ENCODE results near the gene MCL1.
A peak's percentile ranks its signal among the peaks of the same experiment; 100 is the strongest.
"Not testable (repeated sequence)": the region's sequence is repeated elsewhere in the genome, so short reads cannot be mapped to it uniquely, and the experiment has no call there.

Gene MCL1

DNA sequence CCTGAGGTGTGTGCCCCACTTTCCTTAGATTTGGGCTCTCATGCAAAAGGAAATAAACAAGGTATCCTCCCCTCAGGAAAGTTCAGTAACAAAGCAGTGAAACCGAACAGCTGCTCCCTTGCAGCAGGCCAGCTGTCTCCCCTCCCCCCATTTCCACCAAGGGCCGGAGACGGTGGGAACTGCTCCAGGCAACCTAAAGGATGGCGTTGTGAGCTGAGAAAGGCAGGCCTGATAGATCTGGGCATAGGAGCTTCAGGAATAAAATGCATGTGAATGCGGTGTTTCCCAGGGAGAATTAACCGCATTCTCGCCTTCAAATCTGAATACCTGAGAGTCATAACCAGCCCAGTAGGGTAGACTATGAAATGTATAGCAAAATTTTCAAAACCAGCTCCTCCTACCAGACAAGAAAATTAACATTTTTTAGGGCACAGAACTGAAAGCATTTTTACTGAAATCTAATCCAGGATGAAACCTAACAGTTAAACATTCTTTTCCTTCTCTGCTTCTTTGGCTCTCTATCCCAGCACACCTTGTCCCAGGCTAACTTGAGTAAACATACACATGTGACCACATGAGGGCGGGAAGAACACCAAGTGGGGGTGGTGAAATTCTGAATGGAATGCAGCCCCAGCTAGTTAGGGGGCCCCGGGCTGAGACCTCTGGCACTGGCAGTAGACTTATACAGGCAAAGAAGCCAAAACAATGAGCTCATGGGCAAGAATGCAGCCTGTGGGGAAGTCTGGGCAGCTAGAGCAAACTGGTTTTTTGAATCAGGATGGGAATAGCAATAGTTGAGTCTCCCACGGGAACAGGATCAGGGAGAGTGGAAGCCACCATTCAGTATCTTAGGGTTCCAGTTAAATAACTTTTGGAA is 11.5 kb downstream of the MCL1 start:
- peak; percentile 69 for DNase-seq

DNA sequence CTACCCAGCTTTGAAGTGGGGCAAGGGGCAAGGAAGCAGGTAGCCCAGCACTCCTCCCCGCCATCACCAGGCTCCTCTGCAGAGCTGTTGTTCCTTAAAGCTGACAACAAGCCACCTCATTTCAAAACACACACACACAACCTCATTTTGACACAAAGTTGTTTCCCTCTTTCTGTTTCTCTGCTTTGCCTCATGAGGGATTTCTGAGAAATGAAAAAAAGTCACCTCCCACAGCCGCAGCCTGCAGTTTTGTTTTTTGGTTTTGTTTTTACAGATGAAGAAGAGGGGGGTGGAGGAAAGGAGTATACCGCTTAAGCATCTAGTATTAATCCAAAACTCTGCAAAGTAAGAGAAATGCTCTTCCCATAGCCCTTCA is 12.1 kb downstream of the MCL1 start:
- peak; percentile 94 for DNase-seq

DNA sequence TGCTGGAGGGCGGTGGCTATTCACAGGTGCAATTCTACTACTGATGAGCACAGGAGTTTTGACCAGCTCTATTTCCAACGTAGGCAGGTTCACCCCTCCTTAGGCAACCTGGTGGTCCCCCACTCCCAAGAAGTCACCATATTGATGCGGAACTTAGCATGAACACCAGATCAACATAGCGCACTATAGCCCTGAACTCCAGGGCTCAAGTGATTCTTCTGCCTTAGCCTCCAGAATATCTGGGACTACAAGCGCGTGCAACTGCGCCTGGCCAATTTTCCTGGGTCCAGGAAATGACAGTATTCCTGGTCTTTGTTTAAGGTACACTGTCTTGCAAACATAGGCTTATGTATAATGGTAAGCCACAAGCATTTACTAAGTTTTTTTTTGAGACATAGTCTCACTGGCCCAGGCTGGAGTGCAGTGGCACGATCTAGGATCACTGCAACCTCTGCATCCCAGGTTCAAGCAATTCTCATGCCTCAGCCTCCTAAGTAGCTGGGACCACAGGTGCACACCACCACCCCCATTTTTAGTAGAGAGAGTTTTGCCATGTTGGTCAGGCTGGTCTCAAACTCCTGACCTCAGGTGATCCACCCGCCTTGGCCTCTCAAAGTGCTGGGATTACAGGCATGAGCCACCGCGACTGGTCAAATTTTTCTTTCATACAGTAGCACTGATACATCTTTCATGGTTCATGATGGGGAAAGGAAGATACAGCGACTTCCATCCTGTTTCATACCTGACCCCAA is 12.6 kb downstream of the MCL1 start:
- DNase-seq = no peak

DNA sequence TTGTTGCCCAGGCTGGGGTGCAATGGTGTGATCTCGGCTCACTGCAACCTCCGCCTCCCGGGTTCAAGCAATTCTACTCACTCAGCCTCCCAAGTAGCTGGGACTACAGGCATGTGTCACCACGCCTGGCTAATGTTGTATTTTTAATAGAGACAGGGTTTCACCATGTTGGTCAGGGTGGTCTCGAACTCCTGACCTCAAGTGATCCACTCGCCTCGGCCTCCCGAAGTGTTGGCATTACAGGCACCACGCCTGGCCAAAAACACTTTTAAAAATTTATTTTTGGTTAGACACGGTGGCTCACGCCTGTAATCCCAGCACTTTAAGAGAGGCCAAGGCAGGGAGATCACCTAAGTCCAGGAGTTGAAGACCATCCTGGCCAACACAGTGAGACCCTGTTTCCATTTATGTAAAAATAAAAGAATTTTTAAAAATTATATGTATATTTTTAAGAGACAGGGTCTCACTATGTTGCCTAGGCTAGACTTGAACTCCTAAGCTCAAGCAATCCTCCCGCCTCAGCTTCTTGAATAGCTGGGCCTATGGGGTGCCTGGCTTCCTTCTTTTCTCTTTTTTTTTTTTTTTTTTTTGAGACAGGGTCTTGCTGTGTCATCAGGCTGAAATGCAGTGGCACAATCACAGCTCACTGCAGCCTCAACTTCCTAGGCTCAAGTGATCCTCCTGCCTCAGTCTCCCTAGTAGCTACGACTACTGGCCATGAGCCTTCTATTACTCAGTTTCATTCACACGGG is 14.0 kb downstream of the MCL1 start:
- DNase-seq = not testable (repeated sequence)

DNA sequence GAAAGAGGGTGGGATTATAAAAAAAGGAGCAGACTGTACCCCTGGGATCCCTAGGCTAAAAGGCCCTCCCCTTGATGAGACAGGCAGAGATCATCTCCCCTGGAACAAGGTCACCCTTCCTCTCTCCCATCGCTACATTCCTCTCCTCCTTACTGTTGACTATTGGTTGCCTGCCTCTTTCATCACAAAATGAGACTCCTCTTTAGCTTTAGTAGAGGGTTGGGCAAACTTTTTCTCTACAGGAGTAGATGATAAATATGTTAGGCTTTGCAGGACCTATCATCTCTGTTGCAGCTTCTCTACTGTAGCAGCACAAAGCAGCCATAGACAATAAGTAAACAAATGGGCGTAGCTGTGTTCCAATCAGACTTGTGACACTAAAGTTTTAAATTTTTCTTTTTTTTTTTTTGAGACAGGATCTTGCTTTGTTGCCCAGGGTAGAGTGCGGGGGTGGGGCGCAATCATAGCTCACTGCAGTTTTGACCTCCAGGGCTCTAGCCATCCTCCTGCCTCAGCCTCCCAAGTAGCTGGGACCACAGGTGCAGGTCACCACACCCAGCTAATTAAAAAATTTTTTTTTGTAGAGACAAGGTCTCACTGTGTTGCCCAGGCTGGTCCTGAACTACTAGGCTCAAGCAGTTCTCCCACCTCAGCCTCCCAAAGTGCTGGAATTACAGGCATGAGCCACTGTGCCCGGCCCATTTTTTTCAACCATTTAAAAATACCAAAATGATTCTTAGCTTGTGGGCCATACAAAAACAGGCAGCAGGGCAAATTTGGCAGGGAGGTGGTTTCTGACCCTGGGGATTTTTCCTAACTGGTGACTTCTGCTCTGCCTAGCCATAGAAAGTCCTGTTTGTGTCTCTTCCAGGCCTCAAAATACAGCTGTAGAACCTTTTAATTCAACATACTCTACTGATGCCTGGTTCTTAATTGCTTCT is 15.1 kb downstream of the MCL1 start:
- DNase-seq = no peak

DNA sequence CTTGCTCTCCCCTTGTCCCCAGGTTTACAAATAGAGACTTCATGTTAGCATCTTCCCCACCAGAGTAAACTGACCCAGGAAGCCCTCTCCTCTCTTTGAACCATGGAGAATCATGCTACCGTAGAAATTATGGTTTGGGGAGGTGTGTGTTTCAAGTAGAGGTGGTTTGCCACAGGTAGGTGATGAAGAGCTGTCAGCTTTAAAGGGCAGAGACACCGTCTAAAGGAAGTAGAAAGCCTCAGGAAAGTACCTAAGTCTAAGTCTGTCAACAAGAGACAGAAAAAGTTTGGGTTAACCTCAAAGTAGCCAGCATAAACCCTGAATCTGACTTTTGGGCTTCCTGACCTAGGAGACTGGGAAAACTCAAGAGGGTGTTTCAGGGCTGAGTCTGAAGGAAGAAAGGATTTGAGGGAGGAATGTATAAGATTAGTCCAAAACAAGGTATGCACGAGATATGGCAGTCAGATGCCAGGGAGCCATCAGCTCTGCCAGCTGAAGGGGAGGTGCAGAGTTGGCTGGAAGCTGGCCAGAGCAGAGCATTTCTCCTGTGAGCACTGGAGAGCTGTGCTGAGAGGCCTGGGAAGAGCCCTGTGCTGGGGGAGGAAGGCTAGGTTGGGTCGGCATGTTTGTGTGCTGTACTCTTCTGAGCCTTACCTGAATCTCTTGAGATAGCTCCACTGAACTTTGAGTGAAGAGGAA is 15.9 kb downstream of the MCL1 start:
- peak; percentile 75 for DNase-seq

DNA sequence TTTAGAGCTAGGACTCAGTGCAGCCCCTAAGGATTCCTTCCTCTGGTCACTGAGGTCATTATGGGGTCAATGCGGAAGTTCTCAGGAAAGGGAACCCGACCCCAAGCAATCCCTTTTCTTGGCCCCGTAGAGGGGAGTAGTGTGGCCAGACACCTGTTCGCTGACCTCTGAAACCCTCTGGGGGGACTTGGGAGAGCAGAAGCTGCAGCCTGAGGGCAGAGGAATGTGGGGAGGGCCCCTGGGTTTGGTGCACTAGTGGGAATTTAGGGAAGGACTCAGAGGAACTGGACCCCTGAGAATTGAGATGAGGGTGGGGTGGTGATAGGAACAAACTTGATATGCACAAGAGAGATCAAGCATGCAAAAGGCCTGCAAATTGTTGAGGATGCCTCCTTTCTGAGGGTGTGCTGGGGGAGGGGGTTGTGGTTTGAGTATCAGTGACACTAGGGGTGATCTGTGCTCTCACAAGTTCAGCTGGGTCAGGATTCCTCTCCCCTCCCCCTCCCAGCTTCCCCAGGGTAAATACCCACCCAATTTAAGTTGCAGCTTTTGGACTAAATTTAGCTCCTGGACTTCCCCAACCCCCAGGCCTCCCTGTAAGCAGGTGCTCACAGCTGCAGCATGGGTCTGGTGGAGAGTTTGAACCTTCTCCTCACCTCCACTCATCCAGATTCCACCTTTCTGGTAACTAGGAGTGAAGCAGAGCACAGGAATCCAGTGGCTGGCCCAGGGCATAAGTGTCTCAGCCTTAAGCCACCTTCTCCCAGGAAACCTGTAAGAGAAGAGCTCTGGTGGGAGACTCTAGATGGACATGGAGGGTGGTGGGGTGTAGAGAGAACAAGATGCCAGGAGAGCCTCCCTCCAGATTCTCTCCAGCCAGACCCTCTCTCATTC is 16.7 kb downstream of the MCL1 start:
- peak; percentile 82 for DNase-seq

DNA sequence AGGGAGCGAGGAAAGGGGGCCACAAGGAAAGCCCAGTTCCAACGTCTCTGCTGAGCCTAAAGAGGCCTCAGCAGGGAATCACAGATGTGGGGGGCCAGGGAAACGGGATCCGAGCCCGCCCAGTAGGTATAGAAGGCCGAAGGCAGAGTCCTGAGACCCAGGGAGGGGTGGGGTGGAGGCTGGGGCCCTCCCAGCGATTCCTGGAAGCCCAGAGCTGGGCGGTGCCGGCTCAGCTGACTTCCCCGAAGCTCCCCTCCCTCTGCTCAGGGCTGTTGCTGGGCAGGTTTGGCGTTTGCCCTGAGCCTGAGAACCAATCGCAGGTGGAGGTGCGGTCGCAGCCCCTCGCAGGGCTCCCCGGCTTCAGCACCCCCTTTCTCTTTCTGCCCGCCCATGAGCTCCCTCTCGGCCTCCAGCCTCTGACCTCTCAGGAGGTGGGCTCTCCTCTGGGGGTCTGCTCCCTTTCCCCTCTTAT is 17.4 kb downstream of the MCL1 start:
- DNase-seq = peak; percentile 94

DNA sequence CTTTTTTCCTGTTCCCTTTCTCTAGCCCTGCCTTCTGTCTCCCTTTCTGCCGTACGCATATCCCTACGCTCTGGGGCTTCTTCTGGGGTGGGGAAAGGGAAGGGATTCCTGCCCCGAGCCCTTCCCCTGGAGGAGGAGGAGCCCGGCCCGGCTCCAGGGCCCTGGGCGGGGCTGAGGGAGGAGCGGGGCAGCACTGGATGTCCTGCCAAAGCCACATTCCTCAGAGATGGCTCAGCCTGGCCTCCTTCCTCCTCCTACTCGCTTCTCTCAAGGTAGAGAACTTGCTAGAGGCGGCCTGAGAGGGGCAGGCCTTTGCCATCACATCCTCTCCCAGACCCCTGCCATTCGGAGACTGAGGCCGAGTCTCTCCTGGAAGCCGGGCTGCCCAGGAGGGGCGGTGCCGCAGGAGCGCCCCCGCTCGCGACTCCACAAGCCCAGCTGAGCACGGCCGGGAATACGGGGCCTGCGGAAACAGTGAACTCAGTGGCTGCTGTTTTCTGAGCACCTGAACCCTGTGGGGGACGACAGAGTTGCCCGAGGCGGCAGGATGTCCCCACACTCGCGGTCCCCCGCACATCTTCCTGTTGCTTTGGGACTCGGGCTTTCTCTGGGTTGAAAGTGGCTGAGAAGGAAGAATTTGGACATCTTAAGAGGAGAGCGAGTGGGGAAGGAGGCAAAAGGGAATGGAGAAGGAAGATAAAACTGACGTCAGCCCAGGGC is 18.0 kb downstream of the MCL1 start:
- no peak for DNase-seq

DNA sequence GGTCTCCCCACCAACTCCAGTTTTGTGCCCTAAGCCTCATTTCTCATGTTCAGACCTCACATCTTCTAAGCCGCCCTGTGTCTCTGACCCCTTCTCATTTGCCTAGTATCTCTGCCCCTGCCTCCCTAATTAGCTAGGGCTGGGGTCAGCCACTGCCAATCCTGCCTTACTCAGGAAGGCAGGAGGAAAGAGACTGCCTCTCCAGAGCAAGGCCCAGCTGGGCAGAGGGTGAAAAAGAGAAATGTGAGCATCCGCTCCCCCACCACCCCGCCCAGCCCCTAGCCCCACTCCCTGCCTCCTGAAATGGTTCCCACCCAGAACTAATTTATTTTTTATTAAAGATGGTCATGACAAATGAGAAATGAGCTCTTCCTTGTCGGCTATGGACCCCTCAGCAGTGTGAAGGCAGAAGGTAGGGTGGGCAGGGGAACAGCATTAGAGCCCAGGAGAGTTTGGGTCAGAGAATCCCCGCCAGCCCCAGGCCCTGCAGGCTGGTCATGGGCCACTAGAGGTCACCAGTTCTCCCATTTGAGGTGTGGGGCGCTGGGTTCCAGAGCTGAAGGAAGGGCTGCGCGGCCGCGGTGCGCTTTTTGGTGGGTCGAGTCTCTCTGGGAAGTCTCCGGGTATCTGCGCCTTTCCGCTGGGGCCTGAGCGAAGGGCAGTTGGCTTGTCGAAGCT is 18.7 kb downstream of the MCL1 start:
- peak; percentile 90 for DNase-seq

DNA sequence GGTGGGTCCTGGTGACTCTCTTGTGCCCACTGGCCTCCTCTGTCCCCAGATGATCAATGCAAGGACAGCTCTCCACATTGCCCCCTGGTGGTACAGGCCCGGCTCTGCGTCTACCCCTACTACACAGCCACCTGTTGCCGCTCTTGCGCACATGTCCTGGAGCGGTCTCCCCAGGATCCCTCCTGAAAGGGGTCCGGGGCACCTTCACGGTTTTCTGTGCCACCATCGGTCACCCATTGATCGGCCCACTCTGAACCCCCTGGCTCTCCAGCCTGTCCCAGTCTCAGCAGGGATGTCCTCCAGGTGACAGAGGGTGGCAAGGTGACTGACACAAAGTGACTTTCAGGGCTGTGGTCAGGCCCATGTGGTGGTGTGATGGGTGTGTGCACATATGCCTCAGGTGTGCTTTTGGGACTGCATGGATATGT is 19.4 kb downstream of the MCL1 start:
- DNase-seq = peak; percentile 80

DNA sequence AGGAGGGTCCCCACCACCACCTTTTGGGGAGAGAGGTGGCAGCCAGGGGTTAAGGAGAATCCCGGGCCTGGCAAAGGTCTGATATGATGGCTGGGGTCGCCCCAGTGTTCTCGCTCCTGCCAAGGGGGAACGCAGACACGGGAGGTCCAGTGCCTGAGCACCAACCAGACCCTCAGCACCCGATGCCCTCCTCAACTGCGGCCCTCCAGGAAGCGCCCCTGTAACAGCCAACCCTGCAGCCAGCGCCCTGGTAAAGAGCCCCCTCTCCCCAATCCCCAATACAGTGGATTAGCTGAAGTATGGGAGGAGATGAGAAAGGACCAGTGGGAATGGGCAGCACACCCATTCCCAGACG is 19.8 kb downstream of the MCL1 start:
- DNase-seq = no peak

DNA sequence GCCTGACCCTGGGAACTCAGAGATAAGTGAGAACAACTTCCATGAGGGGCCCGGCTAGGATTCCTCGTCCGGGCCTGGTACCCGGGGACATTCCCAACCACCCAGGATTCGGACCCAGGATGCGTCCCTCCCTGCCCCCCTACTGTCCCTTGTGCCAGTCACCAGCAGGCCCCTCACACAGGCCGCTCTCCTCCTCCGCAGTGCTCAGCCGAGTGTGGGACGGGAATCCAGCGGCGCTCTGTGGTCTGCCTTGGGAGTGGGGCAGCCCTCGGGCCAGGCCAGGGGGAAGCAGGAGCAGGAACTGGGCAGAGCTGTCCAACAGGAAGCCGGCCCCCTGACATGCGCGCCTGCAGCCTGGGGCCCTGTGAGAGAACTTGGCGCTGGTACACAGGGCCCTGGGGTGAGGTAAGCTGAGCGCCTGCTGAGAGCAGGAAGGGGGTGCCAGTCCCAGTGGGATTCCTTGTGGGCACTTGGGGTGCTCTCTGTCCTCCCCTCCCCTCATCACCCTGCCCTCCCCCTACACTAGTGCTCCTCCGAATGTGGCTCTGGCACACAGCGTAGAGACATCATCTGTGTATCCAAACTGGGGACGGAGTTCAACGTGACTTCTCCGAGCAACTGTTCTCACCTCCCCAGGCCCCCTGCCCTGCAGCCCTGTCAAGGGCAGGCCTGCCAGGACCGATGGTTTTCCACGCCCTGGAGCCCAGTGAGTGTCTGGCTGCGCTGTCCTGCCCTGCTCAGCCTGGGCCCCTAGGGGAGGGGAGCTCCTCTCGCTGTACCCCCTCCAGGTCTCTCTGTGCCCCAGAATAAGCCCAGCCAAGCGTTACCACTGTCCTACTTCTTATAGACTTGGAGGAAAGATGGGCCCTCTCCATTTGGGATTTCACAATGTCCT is 20.4 kb downstream of the MCL1 start:
- DNase-seq = no peak

DNA sequence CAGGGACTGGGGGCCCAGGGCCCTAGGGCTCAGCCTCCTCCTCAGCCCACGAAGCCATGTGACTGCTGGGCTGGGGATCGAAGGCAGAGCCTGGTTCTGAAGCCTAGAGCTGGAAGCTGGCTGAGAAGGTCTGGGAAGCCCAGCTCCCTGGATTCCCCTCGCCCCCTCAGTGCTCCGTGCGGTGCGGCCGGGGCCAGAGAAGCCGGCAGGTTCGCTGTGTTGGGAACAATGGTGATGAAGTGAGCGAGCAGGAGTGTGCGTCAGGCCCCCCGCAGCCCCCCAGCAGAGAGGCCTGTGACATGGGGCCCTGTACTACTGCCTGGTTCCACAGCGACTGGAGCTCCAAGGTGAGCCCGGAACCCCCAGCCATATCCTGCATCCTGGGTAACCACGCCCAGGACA is 21.1 kb downstream of the MCL1 start:
- DNase-seq = no peak

DNA sequence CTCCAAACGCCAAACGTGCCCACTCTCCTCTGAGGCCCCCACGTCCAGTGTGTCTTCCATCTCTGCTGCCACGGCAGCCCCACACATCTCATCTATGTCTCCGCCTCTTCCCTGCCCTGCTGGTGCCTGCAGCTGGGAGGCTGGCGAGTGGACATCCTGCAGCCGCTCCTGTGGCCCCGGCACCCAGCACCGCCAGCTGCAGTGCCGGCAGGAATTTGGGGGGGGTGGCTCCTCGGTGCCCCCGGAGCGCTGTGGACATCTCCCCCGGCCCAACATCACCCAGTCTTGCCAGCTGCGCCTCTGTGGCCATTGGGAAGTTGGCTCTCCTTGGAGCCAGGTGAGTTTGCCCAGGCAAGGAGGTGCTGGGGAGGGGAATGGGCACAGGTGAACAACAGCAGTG is 21.6 kb downstream of the MCL1 start:
- no peak for DNase-seq

DNA sequence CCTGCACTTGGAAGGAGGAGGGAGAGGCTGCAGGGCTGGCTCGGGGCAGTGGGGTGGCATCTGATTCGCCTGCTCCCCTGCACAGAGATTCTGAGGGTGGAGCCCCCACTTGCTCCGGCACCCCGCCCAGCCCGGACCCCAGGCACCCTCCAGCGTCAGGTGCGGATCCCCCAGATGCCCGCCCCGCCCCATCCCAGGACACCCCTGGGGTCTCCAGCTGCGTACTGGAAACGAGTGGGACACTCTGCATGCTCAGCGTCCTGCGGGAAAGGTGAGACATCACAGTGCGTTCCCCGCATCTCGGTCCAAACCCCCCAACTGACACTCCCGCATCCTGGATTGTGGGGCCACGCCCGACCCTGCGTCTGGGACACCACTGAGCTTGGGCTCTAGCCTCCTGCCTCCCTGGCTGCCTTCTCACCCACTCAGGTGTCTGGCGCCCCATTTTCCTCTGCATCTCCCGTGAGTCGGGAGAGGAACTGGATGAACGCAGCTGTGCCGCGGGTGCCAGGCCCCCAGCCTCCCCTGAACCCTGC is 22.3 kb downstream of the MCL1 start:
- no peak for DNase-seq

DNA sequence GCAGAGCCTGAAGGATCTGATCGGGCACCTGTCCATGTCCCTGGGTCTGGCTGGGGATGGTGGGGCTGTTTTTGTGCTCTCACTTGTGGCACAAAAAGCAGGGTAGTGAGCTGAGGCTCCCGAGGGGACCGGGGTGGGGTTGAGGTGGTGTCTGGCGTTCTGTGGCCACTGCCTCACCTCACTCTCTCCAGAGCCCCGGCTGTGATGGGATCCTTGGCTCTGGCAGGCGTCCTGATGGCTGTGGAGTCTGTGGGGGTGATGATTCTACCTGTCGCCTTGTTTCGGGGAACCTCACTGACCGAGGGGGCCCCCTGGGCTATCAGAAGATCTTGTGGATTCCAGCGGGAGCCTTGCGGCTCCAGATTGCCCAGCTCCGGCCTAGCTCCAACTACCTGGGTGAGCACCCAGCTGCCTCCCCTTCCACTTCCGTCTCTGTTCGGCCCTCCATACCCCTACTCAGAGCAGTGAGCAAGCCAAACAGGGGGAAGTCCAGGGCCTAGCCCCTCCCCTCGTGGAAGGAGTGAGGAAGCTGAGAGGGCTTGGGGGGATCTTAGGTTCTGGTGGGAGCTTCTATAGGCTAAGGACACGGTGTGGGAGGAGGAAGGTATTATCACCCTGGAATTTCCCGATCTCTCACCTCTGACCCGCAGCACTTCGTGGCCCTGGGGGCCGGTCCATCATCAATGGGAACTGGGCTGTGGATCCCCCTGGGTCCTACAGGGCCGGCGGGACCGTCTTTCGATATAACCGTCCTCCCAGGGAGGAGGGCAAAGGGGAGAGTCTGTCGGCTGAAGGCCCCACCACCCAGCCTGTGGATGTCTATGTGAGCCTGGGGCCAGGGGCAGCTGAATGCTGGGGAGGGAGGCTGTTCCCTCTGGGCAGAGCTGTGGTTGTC is 23.2 kb downstream of the MCL1 start:
- no peak for DNase-seq

Measured in activated CD4-positive, alpha-beta T cell treated with anti-CD3 and anti-CD28 coated beads, Interleukin-2, amount 50 U/mL, for 16 hours (primary cell).